ENCODE data around the gene LYPD3. TPM values are rescaled to one million over a fixed set of nuclear protein-coding genes. Genes with fewer than 3 reads are reported as not detected.
A peak's percentile ranks its signal among the peaks of the same experiment; 100 is the strongest.

Gene LYPD3
- total RNA-seq, 1 experiment from 2014 or later = 0.74 TPM

DNA sequence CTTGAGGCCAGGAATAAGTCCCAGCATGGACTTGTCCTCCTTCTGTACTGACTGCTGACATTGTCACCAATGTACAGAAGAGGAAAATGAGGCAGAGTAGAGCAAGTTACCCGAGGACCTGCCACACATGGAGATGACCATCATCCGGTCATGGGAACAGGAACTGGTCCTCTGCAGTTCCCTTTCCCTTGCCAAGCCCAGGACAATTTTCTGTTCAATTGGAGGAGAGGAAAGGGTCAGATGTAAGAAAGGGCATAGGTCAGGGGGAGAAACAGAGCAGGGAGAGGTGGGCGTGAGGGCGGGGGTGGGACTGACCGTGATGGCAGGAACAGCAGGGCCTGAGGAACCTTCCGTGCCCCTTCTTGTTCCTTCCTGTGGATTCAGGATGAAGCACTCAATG lies 20.5 kb upstream of the LYPD3 start:
- no peak for DNase-seq (ENCODE audit: low read depth)

DNA sequence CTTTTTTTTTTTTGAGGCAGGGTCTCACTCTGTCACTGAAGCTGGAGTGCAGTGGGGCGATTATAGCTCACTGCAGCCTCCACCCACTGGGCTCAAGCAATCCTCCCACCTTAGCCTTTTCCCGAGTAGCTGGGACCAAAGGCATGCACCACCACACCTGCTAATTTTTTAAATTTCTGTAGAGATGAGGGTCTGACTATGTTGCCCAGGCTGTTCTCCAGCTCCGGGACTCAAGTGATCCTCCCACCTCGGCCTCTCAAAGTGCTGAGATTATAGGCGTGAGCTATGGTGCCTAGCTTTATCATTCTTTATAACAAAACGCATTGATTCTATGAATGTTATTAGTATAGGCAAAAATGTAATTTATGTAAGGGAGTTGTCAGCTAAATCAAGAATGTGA lies 17.9 kb upstream of the LYPD3 start:
- no peak for DNase-seq (ENCODE audit: low read depth)

DNA sequence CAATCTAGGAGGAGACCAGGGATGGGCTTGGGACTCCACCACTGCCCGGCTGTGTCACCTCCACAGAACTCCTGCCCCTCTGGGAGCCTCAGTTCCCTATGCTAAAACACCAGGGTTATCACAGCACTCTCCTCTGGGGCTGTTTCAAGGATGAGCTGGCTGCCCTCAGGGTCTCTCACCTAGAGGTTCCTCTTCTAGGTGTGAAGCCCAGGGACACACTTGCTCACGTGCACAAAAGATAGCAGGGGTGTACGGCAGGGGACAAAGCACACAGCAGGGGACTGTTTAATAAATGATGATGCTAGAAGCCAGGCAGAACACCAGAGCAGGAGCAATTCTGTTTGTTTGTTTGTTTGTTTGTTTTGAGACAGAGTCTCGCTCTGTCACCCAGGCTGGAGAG lies 16.8 kb upstream of the LYPD3 start:
- no peak for DNase-seq (ENCODE audit: low read depth)

DNA sequence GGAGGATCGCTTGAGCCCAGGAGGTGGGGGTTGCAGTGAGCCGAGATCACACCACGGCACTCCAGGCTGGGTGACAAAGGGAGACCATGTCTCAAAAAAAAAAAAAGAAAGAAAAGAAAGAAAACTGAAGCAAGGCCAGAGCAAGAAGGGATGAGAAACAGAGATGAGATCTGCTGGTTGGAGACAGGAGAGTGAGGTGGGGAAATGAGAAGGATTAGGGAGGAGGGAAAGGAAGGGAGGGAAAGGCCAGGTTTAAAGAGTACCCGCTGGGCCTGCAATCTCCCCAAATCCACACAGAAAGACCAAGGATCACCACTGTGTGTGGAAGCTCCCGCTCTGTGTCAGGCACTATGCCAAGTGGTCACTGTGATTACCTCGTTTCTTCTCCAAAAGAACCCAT lies 16.3 kb upstream of the LYPD3 start:
- DNase-seq (ENCODE audit: low read depth) = no peak

DNA sequence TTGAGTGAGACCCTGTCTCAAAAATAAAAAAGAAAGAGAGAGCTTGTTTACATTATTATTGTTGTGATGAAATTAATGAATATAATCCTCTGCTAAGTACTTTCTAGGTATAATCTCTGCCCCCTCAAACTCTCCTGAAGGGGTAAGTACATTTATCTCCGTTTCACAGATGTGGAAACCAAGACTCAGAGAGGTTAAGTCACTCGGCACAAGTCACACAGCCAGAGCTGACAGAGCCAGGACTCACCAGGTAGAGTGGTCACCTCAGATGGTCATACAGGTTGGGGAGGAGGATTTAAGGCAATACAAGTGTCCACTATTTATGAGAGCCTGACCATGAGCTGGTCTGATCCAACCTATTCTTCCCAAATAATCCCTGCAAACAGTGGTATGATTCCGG lies 15.2 kb upstream of the LYPD3 start:
- DNase-seq (ENCODE audit: low read depth) = no peak

DNA sequence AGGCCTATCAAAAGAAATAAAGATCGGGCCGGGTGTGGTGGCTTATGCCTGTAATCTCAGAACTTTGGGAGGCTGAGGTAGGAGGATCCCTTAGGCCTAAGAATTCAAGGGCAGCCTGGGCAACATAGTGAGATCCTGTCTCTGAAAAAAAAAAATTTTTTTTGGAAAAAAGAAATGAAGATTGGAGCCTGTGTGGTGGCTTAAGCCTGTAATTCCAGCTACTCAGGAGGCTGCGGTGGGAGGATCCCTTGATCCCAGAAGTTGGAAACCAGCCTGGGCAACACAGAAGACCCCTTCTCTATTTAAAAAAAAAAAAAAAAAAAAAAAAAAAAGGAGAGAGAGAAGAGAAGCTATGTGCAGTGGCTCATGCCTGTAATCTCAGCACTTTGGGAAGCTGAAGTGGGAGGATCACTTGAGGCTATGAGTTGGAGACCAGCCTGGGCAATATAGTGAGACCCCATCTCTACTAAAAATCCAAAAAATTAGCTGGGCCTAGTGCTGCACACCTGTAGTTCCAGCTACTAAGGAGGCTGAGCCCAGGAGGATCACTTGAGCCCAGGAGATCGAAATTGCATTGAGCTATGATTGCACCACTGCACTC lies 14.7 kb upstream of the LYPD3 start:
- no peak for DNase-seq (ENCODE audit: low read depth)

DNA sequence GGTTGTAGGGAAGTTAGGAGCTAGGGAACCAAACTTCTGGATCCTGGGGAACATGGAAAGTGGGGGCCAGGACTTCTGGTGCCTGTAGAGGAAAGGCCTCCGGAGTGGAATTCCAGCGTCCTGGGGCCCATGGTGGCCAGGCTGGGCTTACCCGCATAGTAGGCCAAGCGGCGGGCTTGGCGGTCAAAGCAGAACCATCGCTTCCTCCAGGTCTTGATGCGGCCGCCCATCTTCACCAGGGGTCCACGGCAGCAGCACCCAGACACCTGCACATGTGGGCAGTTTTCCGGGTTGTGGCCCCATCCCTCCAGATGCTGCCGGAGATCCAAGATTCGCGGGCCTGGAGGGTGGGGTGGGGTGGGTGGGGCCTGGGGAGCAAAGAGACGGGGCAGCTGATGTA lies 13.8 kb upstream of the LYPD3 start:
- DNase-seq (ENCODE audit: low read depth) = no peak

DNA sequence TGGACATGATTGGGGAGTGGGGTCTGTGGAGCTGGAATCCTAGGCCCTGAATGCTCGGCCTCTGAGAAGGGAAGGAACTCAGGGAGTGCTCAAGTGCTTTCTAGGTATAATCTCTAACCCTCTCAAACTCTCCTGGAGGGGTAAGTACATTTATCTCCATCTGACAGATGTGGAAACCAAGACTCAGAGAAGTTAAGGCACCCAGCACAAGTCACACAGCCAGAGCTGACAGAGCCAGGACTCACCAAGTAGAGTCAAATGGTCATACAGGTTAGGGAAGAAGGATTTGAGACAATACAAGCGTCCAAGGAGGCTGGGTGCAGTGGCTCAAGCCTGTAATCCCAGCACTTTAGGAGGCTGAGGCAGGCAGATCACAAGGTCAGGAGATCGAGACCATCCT lies 12.9 kb upstream of the LYPD3 start:
- no peak for DNase-seq (ENCODE audit: low read depth)

DNA sequence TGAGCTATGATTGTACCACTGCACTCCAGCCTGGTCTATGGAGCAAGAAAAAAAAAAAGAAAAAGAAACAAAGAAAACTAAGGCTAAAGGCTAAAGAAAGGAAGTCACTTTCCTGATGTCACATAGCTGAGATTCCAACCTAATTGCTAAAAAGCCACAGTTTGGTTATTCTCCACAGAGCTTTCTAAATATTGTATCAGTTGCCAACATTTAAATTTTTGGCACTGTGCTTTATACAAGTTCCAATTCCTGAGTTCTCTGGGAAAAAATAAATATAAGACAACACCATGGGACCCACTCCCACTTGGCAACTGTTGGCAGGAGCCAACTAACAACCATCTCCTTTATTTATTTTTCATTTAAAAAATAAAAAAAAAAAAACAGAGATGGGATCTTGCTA lies 11.2 kb upstream of the LYPD3 start:
- DNase-seq (ENCODE audit: low read depth) = peak; percentile 48

DNA sequence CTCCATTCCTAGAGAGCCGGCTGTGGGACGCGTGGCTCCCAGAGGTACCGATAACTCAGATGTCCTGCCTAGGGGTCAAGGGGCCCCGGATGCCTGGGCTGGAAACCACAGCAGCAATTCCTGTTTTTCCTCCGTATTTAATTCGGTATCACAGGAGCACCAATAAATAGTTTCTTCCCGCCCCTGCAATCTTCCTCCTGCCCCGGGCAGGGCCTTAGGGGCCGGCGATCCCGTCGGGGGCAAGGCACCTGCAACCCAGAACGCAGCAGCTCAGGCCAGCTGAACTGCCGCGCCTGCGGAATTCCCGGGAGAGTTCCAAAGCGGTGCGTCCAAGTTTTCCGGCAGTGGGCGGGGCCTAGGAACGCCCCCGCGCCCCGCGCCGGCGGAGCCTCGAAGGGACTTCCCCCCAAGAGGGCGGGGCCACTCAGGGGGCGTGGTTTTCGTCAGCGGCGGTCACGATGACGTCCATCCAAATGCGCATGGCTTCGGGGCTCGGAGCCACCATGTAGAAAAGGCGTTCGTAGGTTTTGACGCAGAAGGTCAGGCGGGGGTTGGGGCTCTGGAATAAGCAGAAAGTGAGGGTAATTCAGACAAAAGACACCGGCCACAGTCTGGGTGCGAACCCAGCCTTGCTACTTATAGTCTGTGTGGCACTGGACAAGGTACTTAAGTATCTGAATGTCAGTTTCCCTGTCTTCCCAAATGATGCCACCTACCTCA lies 9.7 kb upstream of the LYPD3 start:
- peak; percentile 92 for DNase-seq (ENCODE audit: low read depth)

DNA sequence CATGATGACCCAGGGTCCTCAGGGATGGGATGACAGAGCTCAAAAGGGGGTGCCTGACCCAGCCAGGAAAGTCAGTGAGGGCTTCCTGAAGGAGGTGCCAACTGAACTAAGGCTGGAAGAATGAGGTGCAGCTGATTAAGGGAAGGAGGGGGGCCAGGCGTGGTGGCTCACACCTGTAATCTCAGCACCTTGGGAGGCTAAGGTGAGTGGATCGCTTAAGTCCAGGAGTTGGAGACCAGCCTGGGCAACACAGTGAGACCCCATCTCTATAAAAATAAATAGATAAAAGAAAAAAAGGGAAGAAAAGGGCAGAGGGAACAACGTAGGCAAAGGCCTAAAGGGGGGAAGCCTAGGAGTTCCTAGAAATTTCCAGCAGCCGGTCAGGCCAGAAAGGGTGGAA lies 9.1 kb upstream of the LYPD3 start:
- DNase-seq (ENCODE audit: low read depth) = no peak

DNA sequence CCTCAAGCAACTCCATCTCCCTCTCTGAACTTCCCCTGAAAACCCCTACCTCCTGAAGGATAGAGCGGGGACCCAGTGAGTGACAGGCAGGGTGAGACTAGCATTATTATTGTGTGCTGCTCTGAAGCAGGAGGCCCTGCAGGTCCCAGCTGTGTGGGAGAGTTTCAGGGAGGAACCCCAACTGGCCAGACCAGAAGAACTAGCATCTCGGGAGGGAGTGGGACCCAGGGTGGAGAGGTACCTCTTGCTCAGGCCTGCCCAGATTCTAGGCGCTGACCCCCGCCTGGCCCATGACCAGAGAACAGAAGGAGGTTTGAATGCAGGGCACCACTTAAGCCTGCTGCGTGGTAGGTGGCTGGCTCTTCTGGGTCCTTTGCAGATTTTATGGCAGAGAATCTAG lies 5.7 kb upstream of the LYPD3 start:
- DNase-seq (ENCODE audit: low read depth) = no peak

DNA sequence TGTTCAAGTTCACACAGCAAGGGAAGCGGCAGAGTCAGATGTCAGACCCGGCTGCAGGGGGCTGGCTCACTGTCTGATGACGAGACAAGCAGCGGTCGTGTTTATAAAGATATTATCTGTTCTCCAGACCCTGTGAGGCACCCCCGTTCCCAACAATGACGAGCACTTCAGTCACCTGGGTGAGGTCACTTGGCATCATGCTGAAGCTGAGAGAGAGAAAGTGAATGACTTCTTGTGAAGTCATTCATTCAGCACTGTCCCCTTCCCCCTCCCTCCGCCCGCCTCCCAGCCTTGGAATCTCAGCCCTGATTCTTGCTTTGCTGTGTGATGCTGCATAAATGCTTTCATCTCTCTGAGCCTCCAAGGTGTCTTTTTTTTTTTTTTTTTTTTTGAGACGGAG lies 4.9 kb upstream of the LYPD3 start:
- peak; percentile 53 for DNase-seq (ENCODE audit: low read depth)

DNA sequence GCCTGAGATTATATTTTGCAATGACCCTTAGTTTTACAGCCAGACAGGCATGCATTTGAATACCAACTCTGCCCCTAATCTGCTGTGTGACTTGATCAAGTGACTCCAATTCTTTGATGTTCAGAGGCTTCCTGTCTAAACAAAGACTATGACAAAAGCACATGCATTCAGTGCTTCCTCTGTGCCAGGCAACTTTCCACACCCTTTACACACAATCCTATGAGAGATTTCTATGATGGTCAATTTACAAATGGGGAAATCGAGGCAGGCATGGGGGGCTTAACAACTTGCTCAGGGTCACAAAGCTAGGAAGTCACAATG lies 3.7 kb upstream of the LYPD3 start:
- no peak for DNase-seq (ENCODE audit: low read depth)

DNA sequence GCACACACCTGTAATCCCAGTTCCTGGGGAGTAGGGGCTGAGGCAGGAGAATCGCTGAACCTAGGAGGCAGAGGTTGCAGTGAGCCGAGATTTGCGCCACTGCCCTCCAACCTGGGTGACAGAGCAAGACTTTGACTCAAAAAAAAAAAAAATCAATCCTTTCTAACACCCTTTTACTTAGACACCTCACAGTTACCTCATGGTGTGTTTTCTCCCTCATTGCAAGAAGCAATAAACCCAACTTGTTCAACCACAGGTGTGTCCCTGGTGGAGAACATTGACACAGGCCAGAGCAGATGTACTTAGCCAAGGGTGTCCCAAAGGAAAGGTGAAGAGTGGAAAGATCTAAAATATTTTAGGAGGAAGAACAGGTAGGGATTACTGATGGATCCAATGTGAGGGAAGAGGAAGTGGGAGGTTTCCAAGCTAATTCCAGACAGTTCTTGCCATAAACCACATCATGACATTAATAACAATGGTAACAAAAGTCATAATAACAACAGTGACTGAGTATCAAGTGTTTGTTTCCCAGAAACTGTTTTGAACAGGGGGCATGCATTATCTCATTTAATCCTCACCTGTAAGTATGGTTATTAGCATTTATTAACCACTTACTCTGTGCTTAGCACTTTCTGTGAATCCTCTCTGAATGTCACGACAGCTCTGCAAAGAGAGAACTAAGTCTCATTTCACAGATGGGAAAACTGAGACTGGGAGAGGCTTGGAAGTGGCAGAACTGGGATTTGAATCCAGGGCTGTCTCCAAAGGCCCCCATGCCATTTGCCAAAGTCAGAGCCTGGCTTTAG lies 3.1 kb upstream of the LYPD3 start:
- no peak for DNase-seq (ENCODE audit: low read depth)

DNA sequence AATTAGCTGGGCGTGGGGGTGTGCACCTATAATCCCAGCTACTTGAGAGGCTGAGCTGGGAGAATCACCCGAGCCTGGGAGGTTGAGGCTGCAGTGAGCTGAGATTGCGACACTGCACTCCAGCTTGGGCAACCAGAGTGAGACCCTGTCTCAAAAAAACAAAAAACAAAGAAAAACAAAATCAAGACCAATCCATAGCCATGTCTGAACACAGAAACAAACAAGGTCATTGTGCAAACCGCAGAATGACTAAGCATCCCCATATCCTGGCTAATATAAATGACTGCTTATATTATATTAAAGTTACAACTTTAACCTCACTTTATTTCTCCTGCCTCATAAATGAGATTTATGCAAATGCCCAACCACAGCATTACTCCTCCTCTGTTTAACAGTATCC lies 2.3 kb upstream of the LYPD3 start:
- peak; percentile 44 for DNase-seq (ENCODE audit: low read depth)

DNA sequence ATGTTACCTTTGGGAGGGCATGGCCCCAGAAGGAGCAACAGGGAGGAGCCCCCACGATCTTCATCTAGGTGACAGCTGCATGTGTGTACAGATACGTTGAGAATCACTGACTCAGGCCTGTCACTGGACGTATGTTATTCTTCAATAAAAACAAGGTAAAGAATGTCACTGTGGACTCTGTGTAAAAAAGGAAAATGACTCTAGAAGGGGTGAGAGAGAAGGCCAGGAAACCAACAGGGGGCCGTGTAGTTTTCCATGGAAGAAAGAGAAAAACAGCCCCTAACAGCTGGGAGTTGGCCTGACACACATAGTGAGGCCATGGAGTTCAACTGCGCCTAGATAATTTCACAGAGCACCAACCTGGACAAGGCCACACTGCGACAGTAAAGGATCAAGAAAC lies 1.9 kb upstream of the LYPD3 start:
- no peak for DNase-seq (ENCODE audit: low read depth)

DNA sequence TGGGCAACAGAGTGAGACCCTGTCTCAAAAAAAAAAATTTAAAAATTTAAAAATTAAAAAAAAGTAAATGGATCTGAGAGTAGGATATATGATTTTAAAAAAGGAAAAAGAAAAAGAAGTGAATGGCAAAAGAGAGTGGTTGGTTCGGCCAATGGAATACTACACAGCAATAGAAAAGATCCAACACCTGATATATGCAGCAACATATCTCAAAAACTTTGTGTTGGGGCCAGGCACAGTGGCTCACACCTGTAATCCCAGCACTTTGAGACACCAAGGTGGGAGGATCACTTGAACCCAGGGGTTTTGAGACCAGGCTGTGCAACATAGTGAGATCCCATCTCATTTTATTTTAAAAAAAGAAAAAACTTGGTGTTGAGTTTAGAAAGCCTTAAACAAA lies 1.4 kb upstream of the LYPD3 start:
- DNase-seq (ENCODE audit: low read depth) = no peak

DNA sequence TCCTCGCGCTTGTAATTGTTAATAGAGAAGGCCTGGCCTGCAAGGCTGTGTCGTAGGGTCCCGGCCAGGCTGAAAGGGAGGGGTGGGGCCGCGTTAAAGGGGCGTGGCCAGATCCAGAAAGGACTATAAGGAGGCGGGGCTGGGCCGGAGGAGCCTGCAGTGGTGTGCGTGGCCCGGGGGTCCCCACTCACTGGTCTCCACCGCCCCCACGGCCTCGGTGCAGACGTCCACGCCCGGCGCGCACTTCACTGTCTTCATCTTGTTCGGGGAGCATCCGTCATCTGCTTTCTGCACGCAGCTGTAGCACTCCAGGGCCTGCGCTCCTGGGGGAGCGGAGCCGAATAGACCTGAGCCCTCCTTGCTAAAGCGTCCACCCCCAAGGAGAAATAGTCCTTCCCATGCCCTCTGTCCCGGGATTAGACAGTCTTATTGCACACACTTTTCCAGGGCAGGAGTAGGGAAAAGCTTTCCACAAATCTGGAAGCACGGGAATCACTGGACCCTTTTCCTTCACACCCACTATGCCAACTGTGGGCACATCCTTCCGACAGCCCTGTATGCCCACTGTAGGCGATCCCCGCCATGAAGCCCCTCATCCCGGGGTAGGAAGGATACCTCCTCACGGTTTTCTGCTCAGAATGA lies 1.2 kb downstream of the LYPD3 start:
- no peak for DNase-seq (ENCODE audit: low read depth)

DNA sequence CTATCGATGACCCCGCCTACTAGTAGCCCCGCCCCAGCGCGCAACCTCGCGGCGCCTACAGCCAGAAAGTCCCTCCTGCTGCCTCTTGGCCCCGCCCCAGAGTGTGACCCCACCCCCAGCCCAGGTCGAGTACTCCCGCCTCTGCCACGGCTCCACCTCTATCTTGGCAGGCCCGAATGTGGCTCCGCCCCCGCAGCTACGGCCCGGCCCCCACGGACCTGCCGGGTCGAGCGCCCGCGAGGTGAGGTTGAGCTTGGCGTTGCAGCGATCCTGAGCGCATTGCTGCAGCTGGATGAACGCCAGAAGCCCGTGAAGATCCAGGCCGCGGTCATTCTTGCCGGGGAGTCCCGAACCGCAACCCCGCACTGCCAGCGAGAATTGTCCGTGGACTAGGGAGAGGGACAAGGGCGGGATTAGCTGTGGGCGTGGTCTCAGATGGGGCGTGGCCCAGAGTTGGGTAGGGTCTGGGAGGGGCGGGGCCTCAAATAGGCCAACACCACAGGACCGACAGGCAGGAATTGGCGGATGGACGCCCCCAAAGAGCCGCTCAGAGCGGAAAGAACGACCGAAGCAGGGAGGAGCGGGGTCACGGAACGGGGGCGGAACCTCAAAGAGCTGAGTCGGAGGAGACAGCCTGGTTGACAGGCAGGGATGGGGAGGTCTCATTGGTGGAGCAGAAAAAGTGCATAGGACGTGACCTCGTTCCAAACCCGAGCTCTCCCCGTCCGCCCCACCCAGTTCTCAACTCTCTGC lies 1.9 kb downstream of the LYPD3 start:
- DNase-seq (ENCODE audit: low read depth) = peak; percentile 96

DNA sequence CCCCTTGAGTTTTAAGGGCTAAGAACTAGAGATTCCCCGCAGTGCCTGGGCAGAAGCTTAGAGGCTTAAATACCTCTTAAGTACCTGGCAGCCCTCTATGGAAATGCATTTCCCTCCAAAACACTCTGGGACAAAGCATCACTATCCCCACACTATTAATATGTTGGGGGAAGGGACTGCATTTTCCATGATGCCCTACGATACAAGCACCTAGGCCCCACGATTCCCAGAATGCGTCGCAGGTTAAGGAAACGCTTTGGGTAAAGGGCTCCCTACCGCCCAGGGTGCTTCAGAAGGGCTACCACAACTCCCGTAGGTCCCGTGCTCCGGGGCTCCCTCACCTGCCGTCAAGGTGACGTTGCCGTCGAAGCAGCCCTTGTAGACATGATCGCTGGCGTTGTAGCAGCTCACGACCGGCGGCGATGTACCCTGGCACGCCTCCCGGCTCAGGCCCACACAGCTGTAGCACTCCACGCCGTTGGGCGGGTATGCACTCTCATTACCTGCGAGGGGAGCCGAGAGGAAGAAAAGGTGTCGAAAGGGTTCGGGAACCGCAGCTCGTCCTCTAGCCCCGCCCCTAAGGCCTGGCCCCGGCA lies 2.5 kb downstream of the LYPD3 start:
- no peak for DNase-seq (ENCODE audit: low read depth)

DNA sequence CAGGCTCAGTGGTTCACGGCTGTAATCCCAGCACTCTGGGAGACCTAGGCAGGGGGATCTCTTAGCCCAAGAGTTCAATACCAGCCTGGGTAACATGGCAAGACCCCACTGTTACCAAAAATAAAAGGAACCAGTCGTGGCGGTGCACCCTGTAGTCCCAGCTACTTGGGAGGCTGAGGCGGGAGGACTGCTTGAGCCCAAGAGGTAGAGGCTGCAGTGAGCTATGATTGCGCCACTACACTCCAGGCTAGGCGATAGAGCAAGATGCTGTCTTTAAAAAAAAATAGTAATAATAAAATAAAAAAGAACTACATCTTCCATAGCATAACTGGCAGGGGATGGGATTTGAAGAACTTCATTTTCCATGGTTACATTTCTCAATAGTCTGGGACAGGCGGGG lies 3.0 kb downstream of the LYPD3 start:
- DNase-seq (ENCODE audit: low read depth) = no peak

Measured in Daoy (cell line).